K562 (cell line): ENCODE data around the gene GPX6. TPM values are rescaled to one million over a fixed set of nuclear protein-coding genes. Genes with fewer than 3 reads are reported as not detected.

ENCODE experiments used
- CBFA2T3 ChIP-seq: fragments of 450-650 bp; IDR thresholded peaks from 2 replicates; pipeline ENCODE4 v1.6.1; 2017
- CC2D1A ChIP-seq: fragments of 450-650 bp; IDR thresholded peaks from 2 replicates; pipeline ENCODE4 v1.6.1; 2017; ENCODE audit warnings: mild to moderate bottlenecking
- CTBP1 ChIP-seq: fragments of 450-650 bp; IDR thresholded peaks from 2 replicates; pipeline ENCODE4 v1.6.1; 2016; ENCODE audit warnings: borderline replicate concordance
- EP300 ChIP-seq: IDR thresholded peaks from 2 replicates; pipeline ENCODE4 v1.6.1; 2012; ENCODE audit warnings: low read length, improper control_type of control experiment
- FOSL1 ChIP-seq: fragments of 200-800 bp; sonication (Bioruptor generic); conservative IDR thresholded peaks from 2 replicates; pipeline ENCODE4 v1.6.1; 2016; ENCODE audit warnings: missing genetic modification characterization, missing compliant biosample characterization
- KHSRP ChIP-seq: fragments of 450-650 bp; IDR thresholded peaks from 2 replicates; pipeline ENCODE4 v1.6.1; 2017
- MEF2D ChIP-seq: conservative IDR thresholded peaks from 2 replicates; pipeline ENCODE4 v1.6.1; 2016; ENCODE audit warnings: low read depth, missing genetic modification characterization, missing compliant biosample characterization
- RAD21 ChIP-seq, 2 experiments: fragments of 250-450 bp in 1 of 2; fragments of 450-650 bp in 1 of 2; sonication (Bioruptor Pico) in 1 of 2; formaldehyde crosslinking in 1 of 2; IDR thresholded peaks in 1 of 2; conservative IDR thresholded peaks in 1 of 2; 2 replicates each; pipeline versions ENCODE4 v1.4.0 to v1.8.0; 2020 to 2022; ENCODE audit warnings: mild to moderate bottlenecking in 2 of 2, moderate library complexity in 1 of 2
- SMARCE1 ChIP-seq: fragments of 450-650 bp; IDR thresholded peaks from 2 replicates; pipeline ENCODE4 v1.7.1; 2016; ENCODE audit warnings: mild to moderate bottlenecking
- TCF7L2 ChIP-seq: fragments of 150-350 bp; IDR thresholded peaks from 2 replicates; pipeline ENCODE4 v1.6.1; 2016; ENCODE audit warnings: low read depth, mild to moderate bottlenecking, low read length, moderate library complexity
- TRIM24 ChIP-seq, 2 experiments: fragments of 450-650 bp; IDR thresholded peaks; 2 replicates each; pipeline ENCODE4 v1.6.1; 2016
- ZEB2 ChIP-seq: fragments of 450-650 bp; IDR thresholded peaks from 2 replicates; pipeline ENCODE4 v1.6.1; 2016
- ZNF445 ChIP-seq: fragments of 250-450 bp; sonication (Bioruptor Pico); IDR thresholded peaks from 2 replicates; pipeline ENCODE4 v1.4.0; 2020; ENCODE audit warnings: low read depth, mild to moderate bottlenecking, moderate library complexity
- ZNF644 ChIP-seq: fragments of 200-800 bp; sonication (Bioruptor generic); IDR thresholded peaks from 2 replicates; pipeline ENCODE4 v1.6.1; 2016; ENCODE audit warnings: low read depth, missing genetic modification characterization, missing compliant biosample characterization
- ZNF766 ChIP-seq: fragments of 200-800 bp; sonication (Bioruptor generic); conservative IDR thresholded peaks from 2 replicates; pipeline ENCODE4 v1.6.1; 2016; ENCODE audit warnings: missing genetic modification characterization, missing compliant biosample characterization
- polyA plus RNA-seq, 8 experiments: library from polyadenylated mRNA; depleted of rRNA in 4 of 8; stranded (reverse) in 5 of 8; unstranded in 3 of 8; fragments of >200 nt; fragmentation: Nextera tagmentation in 2 of 8; fragmentation: Illumina TruSeq in 1 of 8; extraction: Ambion mirVana in 2 of 8; extraction: Trizol in 1 of 8; gene quantifications; 2 replicates each; pipeline versions ENCODE4 v1.2.1 to v1.2.3, GENCODE V29; 2011 to 2014; ENCODE audit warnings: inconsistent platforms in 1 of 8, missing spikeins in 1 of 8
- total RNA-seq, 7 experiments: library from RNA; depleted of rRNA in 6 of 7; stranded (reverse); fragments of >200 nt in 6 of 7; fragmentation: Illumina TruSeq in 2 of 7; extraction: Trizol in 2 of 7; gene quantifications; 2 replicates each; pipeline versions ENCODE4 v1.2.1 to v1.2.3, GENCODE V29; 2011 to 2021; ENCODE audit warnings: low replicate concordance in 1 of 7
- TF ChIP-seq, protein P1 (sequence below): fragments of 450-650 bp; IDR thresholded peaks from 2 replicates; pipeline ENCODE4 v1.6.1; 2016; ENCODE audit warnings: mild to moderate bottlenecking
- TF ChIP-seq, protein P2 (sequence below): fragments of 200-800 bp; sonication (Bioruptor generic); IDR thresholded peaks from 2 replicates; pipeline ENCODE4 v1.6.1; 2017; ENCODE audit warnings: missing genetic modification characterization, missing compliant biosample characterization
- TF ChIP-seq, protein P3 (sequence below): fragments of 450-650 bp; IDR thresholded peaks from 2 replicates; pipeline ENCODE4 v1.6.1; 2018; ENCODE audit not compliant: partially characterized antibody
- TF ChIP-seq, protein P4 (sequence below), 2 experiments: fragments of 150-350 bp in 1 of 2; IDR thresholded peaks; 2 replicates each; pipeline ENCODE4 v1.6.1; 2012 to 2016; ENCODE audit warnings: low read depth in 2 of 2, low read length in 2 of 2, mild to moderate bottlenecking in 1 of 2, moderate library complexity in 1 of 2

The GPX6 gene
- total and polyA plus RNA-seq, 9 of the 15 experiments (the other 6 are each of a cell fraction or from before 2014, with no cell fraction given) = not detected

DNA sequence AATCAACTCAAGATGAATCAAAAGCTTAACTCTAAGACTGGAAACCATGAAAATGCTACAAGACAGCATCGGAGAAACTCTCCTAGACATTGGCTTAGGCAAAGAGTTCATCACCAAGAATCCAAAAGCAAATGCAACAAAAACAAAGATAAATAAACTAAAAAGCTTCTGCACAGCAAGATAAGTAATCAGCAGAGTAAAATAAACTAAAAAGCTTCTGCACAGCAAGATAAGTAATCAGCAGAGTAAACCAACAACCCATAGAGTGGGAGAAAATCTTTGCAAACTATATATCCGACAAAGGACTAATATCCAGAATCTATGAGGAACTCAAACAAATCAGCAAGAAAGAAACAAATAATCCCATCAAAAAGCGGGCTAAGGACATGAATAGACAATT is 31.4 kb upstream of the GPX6 start (continued):
- TF ChIP-seq, protein P1, sequence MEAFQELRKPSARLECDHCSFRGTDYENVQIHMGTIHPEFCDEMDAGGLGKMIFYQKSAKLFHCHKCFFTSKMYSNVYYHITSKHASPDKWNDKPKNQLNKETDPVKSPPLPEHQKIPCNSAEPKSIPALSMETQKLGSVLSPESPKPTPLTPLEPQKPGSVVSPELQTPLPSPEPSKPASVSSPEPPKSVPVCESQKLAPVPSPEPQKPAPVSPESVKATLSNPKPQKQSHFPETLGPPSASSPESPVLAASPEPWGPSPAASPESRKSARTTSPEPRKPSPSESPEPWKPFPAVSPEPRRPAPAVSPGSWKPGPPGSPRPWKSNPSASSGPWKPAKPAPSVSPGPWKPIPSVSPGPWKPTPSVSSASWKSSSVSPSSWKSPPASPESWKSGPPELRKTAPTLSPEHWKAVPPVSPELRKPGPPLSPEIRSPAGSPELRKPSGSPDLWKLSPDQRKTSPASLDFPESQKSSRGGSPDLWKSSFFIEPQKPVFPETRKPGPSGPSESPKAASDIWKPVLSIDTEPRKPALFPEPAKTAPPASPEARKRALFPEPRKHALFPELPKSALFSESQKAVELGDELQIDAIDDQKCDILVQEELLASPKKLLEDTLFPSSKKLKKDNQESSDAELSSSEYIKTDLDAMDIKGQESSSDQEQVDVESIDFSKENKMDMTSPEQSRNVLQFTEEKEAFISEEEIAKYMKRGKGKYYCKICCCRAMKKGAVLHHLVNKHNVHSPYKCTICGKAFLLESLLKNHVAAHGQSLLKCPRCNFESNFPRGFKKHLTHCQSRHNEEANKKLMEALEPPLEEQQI = peak; percentile 98
- TF ChIP-seq TCF7L2 (0 out of 2 replicates have a peak, but pooled peaks have one; percentile 46), ZNF766 (peak; percentile 94), EP300 (peak; percentile 97), MEF2D (tag) (peak; percentile 76; the same call in 1 of the 2 replicates), RAD21 (CRISPR knock-in tag; conservative IDR thresholded peaks at IDR 0.05 in 1 of 2, IDR thresholded peaks at IDR 0.05 in 1 of 2) (peak in 1 of 2 experiments; percentile 44; a peak in 2 of 4 replicates), CBFA2T3 (peak; percentile 99), KHSRP (peak; percentile 92), ZEB2 (peak; percentile 75; the same call in 1 of the 2 replicates), ZNF644 (tag) (peak; percentile 90), ZNF445 (peak; percentile 55; the same call in 1 of the 2 replicates), TRIM24 (IDR thresholded peaks at IDR 0.05) (peak; percentile 94 to 97), SMARCE1 (peak; percentile 100), CTBP1 (peak; percentile 65; the same call in 1 of the 2 replicates), FOSL1 (tag) (peak; percentile 81), CC2D1A (peak; percentile 98)
- TF ChIP-seq, protein P2, sequence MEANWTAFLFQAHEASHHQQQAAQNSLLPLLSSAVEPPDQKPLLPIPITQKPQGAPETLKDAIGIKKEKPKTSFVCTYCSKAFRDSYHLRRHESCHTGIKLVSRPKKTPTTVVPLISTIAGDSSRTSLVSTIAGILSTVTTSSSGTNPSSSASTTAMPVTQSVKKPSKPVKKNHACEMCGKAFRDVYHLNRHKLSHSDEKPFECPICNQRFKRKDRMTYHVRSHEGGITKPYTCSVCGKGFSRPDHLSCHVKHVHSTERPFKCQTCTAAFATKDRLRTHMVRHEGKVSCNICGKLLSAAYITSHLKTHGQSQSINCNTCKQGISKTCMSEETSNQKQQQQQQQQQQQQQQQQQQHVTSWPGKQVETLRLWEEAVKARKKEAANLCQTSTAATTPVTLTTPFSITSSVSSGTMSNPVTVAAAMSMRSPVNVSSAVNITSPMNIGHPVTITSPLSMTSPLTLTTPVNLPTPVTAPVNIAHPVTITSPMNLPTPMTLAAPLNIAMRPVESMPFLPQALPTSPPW (CRISPR knock-in tag) = peak; percentile 72
- TF ChIP-seq, protein P3, sequence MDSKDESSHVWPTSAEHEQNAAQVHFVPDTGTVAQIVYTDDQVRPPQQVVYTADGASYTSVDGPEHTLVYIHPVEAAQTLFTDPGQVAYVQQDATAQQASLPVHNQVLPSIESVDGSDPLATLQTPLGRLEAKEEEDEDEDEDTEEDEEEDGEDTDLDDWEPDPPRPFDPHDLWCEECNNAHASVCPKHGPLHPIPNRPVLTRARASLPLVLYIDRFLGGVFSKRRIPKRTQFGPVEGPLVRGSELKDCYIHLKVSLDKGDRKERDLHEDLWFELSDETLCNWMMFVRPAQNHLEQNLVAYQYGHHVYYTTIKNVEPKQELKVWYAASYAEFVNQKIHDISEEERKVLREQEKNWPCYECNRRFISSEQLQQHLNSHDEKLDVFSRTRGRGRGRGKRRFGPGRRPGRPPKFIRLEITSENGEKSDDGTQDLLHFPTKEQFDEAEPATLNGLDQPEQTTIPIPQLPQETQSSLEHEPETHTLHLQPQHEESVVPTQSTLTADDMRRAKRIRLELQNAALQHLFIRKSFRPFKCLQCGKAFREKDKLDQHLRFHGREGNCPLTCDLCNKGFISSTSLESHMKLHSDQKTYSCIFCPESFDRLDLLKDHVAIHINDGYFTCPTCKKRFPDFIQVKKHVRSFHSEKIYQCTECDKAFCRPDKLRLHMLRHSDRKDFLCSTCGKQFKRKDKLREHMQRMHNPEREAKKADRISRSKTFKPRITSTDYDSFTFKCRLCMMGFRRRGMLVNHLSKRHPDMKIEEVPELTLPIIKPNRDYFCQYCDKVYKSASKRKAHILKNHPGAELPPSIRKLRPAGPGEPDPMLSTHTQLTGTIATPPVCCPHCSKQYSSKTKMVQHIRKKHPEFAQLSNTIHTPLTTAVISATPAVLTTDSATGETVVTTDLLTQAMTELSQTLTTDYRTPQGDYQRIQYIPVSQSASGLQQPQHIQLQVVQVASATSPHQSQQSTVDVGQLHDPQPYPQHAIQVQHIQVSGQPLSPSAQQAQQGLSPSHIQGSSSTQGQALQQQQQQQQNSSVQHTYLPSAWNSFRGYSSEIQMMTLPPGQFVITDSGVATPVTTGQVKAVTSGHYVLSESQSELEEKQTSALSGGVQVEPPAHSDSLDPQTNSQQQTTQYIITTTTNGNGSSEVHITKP = peak; percentile 61
- TF ChIP-seq, protein P4, sequence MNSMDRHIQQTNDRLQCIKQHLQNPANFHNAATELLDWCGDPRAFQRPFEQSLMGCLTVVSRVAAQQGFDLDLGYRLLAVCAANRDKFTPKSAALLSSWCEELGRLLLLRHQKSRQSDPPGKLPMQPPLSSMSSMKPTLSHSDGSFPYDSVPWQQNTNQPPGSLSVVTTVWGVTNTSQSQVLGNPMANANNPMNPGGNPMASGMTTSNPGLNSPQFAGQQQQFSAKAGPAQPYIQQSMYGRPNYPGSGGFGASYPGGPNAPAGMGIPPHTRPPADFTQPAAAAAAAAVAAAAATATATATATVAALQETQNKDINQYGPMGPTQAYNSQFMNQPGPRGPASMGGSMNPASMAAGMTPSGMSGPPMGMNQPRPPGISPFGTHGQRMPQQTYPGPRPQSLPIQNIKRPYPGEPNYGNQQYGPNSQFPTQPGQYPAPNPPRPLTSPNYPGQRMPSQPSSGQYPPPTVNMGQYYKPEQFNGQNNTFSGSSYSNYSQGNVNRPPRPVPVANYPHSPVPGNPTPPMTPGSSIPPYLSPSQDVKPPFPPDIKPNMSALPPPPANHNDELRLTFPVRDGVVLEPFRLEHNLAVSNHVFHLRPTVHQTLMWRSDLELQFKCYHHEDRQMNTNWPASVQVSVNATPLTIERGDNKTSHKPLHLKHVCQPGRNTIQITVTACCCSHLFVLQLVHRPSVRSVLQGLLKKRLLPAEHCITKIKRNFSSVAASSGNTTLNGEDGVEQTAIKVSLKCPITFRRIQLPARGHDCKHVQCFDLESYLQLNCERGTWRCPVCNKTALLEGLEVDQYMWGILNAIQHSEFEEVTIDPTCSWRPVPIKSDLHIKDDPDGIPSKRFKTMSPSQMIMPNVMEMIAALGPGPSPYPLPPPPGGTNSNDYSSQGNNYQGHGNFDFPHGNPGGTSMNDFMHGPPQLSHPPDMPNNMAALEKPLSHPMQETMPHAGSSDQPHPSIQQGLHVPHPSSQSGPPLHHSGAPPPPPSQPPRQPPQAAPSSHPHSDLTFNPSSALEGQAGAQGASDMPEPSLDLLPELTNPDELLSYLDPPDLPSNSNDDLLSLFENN (IDR thresholded peaks at IDR 0.05; ENCODE audit: low read depth in 2 of 2, low read length in 2 of 2) = peak in 1 of 2 experiments; percentile 86; a peak in 2 of 4 replicates
